WTC11 (cell line): ENCODE measurements around the gene KRT34. TPM values are rescaled to one million over a fixed set of nuclear protein-coding genes. Genes with fewer than 3 reads are reported as not detected.

Source experiments
- ATAC-seq: fragments of 200-7000 bp; cut with Tn5 transposase; 2 replicates; pipeline ENCODE4 v1.10.0; 2021; ENCODE audit warnings: mild to moderate bottlenecking, moderate library complexity
- CTCF ChIA-PET: fragments of 300-600 bp; sonication (Branson Sonifier 250); formaldehyde crosslinking; loops from one replicate; lab custom pipeline; 2021; ENCODE audit warnings: antibody characterized with exemption; lab: Charles Lee
- POLR2A ChIA-PET: fragments of 350-600 bp; sonication (Branson Sonifier 250); formaldehyde crosslinking; loops from one replicate; lab custom pipeline; 2021; ENCODE audit warnings: antibody characterized with exemption; lab: Charles Lee
- DNase-seq: peaks from one replicate; pipeline ENCODE4 v3.0.0; 2021; ENCODE audit warnings: low spot score
- H3K27ac Mint-ChIP-seq: 2 replicates; pipeline ENCODE4 v1.8.0; 2021; ENCODE audit warnings: mixed read lengths
- H3K27me3 Mint-ChIP-seq: 2 replicates; pipeline ENCODE4 v1.8.0; 2021; ENCODE audit warnings: low read depth, mild to moderate bottlenecking, moderate library complexity, mixed read lengths
- H3K36me3 Mint-ChIP-seq: 2 replicates; pipeline ENCODE4 v1.8.0; 2021; ENCODE audit warnings: mixed read lengths
- H3K4me1 Mint-ChIP-seq: 2 replicates; pipeline ENCODE4 v1.8.0; 2022; ENCODE audit warnings: mixed read lengths
- H3K4me3 Mint-ChIP-seq: 2 replicates; pipeline ENCODE4 v1.8.0; 2021; ENCODE audit warnings: mild to moderate bottlenecking, moderate library complexity, mixed read lengths
- H3K9me3 Mint-ChIP-seq: 2 replicates; pipeline ENCODE4 v1.8.0; 2021; ENCODE audit warnings: mixed read lengths
- ARID4B ChIP-seq: sonication (generic); formaldehyde crosslinking; IDR thresholded peaks from 2 replicates; pipeline ENCODE4 v1.8.0; 2023; ENCODE audit warnings: missing genetic modification reagents, mild to moderate bottlenecking, borderline replicate concordance
- ATF3 ChIP-seq: sonication (generic); formaldehyde crosslinking; conservative IDR thresholded peaks from 2 replicates; pipeline ENCODE4 v1.8.1; 2022; ENCODE audit warnings: mild to moderate bottlenecking, missing genetic modification reagents
- CREB1 ChIP-seq: sonication (generic); formaldehyde crosslinking; IDR thresholded peaks from 2 replicates; pipeline ENCODE4 v1.8.0; 2023; ENCODE audit warnings: mild to moderate bottlenecking, missing genetic modification reagents
- ESRRA ChIP-seq: sonication (generic); formaldehyde crosslinking; IDR thresholded peaks from 2 replicates; pipeline ENCODE4 v1.8.1; 2022; ENCODE audit warnings: mild to moderate bottlenecking, missing genetic modification reagents, borderline replicate concordance
- ETV6 ChIP-seq: sonication (generic); formaldehyde crosslinking; IDR thresholded peaks from 2 replicates; pipeline ENCODE4 v1.8.1; 2022; ENCODE audit warnings: mild to moderate bottlenecking, missing genetic modification reagents
- NFATC4 ChIP-seq: fragments of 250-450 bp; sonication (Bioruptor Pico); IDR thresholded peaks from 2 replicates; pipeline ENCODE4 v1.9.0; 2021; ENCODE audit warnings: mild to moderate bottlenecking
- NFYB ChIP-seq: sonication (generic); formaldehyde crosslinking; conservative IDR thresholded peaks from 2 replicates; pipeline ENCODE4 v1.8.0; 2022; ENCODE audit warnings: low read depth, missing genetic modification reagents
- PRDM15 ChIP-seq: sonication (generic); formaldehyde crosslinking; IDR thresholded peaks from 2 replicates; pipeline ENCODE4 v1.8.0; 2022; ENCODE audit warnings: missing genetic modification reagents
- PRRX2 ChIP-seq: fragments of 250-450 bp; sonication (Bioruptor Pico); IDR thresholded peaks from 2 replicates; pipeline ENCODE4 v1.8.0; 2021; ENCODE audit warnings: mild to moderate bottlenecking
- RORB ChIP-seq: fragments of 250-450 bp; sonication (Bioruptor Pico); IDR thresholded peaks from 2 replicates; pipeline ENCODE4 v1.9.0; 2021; ENCODE audit warnings: mild to moderate bottlenecking
- STAT6 ChIP-seq: sonication (generic); formaldehyde crosslinking; conservative IDR thresholded peaks from 2 replicates; pipeline ENCODE4 v1.8.1; 2023; ENCODE audit warnings: mild to moderate bottlenecking, low read depth, missing genetic modification reagents, moderate library complexity
- TP53 ChIP-seq: sonication (generic); formaldehyde crosslinking; IDR thresholded peaks from 2 replicates; pipeline ENCODE4 v1.8.1; 2023; ENCODE audit warnings: mild to moderate bottlenecking, missing genetic modification reagents
- USF1 ChIP-seq: sonication (generic); formaldehyde crosslinking; IDR thresholded peaks from 2 replicates; pipeline ENCODE4 v1.8.0; 2022; ENCODE audit warnings: mild to moderate bottlenecking, missing genetic modification reagents
- ZBTB21 ChIP-seq: sonication (generic); formaldehyde crosslinking; IDR thresholded peaks from 2 replicates; pipeline ENCODE4 v1.8.1; 2023; ENCODE audit warnings: mild to moderate bottlenecking, missing genetic modification reagents, borderline replicate concordance
- ZNF425 ChIP-seq: fragments of 250-450 bp; sonication (Bioruptor Pico); conservative IDR thresholded peaks from 2 replicates; pipeline ENCODE4 v1.9.0; 2021; ENCODE audit warnings: mild to moderate bottlenecking
- ZNF532 ChIP-seq: fragments of 250-450 bp; sonication (Bioruptor Pico); IDR thresholded peaks from 2 replicates; pipeline ENCODE4 v1.9.0; 2021; ENCODE audit warnings: mild to moderate bottlenecking, borderline replicate concordance
- total RNA-seq: library from RNA; stranded (reverse); gene quantifications from 3 replicates; pipeline ENCODE4 v1.2.3, GENCODE V29; 2021

KRT34 gene
- total RNA-seq, 1 experiment from 2014 or later: not detected

GRCh38 chr17:41339571-41340172 is 42.4 kb downstream of the KRT34 start:
- no peak for DNase-seq

More at GRCh38 chr17:41339571-41340172, 42.4 kb downstream of the KRT34 start:
- ChIA-PET CTCF (interaction anchor here (0.8 to 2.8 kb wide), 3 partner anchors 10 to 147 kb away, joined by 3 to 11 read pairs (median 3); no protein-coding TSS in a partner anchor), POLR2A (no interaction called here)
- H3K9me3 Mint-ChIP-seq: peaks cover 36% of the 10 kb centered on the region
- TF ChIP-seq ESRRA (CRISPR knock-in tag) (no peak), ARID4B (CRISPR knock-in tag) (no peak), ETV6 (no peak), CREB1 (no peak), RORB (CRISPR knock-in tag) (no peak), ATF3 (CRISPR knock-in tag) (no peak), TP53 (CRISPR knock-in tag) (no peak), STAT6 (CRISPR knock-in tag) (no peak), ZBTB21 (no peak), USF1 (CRISPR knock-in tag) (no peak), PRDM15 (CRISPR knock-in tag) (no peak), NFYB (CRISPR knock-in tag) (no peak), ZNF532 (CRISPR knock-in tag) (no peak), PRRX2 (CRISPR knock-in tag) (no peak), ZNF425 (CRISPR knock-in tag) (no peak), NFATC4 (no peak)
- no peak overlapping the region for H3K4me3 Mint-ChIP-seq
- H3K36me3 Mint-ChIP-seq: peaks cover 10% of the 10 kb centered on the region
- ATAC-seq: no peak
- H3K27ac Mint-ChIP-seq: no peak overlapping the region
- H3K27me3 Mint-ChIP-seq: peaks cover 3% of the 10 kb centered on the region
- no peaks in the 10 kb centered on the region for H3K4me1 Mint-ChIP-seq
